NCI-H146 treated with DMSO at 0.1 percent for 48 hours (cell line): Measurements from ENCODE around the gene H2AZ1.
"Not testable (repeated sequence)": the region's sequence is repeated elsewhere in the genome, so short reads cannot be mapped to it uniquely, and the experiment has no call there.

Experiments used
- DNase-seq: peaks from one replicate; lab custom pipeline; 2025; ENCODE audit not compliant: unreplicated experiment; lab: John Stamatoyannopoulos, UW

The H2AZ1 gene

DNA sequence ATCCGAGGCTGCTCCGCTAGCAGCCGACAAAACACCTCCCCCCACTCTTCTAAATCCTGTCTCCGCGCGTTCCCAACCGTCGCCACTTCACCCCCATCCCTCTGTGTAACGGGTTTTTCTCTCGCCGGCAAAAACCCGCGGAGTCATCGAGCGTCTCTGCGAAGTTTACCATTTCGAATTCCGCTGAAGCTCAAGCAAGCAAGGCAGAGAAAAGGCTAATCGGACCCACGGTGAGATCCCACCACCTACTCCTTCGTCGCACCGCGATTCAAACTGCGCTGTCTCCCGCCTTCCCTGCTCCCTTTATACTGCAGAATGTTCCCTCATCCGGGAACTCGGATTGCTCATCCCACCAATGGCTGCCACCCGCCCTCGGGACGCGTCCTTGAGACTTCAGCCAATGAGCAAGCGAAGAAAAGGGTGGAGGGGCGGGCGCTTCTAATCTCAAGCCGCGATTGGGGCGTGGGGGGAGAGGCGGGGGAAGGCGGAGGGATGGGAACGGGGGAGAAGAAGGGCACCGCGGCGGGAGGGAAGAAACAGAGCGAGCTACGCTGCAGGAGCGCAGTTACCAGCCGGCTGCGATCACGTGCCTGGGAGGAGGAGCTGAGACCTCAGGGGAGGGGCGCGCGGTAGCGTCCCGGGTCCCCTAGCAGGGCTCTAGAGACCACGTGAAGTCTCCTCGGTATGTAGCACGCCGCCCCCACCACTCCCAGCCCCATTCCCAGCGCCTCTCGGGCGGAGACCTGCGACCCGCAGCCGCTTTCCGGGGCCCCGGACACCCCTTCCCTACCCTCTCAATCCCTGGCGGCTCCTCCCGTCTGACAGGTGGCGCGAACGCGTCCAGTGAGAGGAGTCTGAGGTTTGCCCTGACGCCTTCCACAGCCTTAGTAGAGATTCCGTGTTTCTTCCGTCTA, at the start of gene H2AZ1:
Gene H2AZ1, minus strand, starts transcription at position 277 of the 914 bp plus-strand sequence. Its CDS starts 105 bp downstream, at position 172.
- DNase-seq, result peak; percentile 77

- no peak for DNase-seq
These were observed 48.2 kb upstream of the H2AZ1 start for GRCh38 chr4:99998062-99998867.

DNA sequence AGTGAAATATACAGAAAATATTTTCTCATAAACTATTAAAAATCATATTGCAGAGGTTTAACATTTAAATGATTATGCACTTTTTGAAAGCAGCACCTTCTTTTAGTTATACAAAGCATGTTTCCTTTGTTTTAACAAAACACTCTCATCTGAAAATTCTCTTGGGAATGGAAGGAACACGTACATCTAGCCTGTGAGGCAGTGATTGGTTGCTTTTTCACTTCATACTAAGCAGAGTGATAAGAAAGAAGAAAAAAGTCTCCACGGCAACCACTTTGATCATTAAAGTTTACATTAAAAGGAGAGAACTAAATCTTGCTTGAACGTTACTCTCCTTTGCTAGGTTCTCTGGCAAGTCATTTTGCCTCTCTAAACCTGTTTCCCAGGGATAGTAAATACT, 41.7 kb upstream of the H2AZ1 start:
- no peak for DNase-seq

GRCh38 chr4:99987681-99988080, 37.6 kb upstream of the H2AZ1 start:
- DNase-seq, result no peak

GRCh38 chr4:99986792-99987191, 36.7 kb upstream of the H2AZ1 start:
- no peak for DNase-seq

GRCh38 chr4:99983289-99983943, 33.3 kb upstream of the H2AZ1 start:
- no peak for DNase-seq

DNA sequence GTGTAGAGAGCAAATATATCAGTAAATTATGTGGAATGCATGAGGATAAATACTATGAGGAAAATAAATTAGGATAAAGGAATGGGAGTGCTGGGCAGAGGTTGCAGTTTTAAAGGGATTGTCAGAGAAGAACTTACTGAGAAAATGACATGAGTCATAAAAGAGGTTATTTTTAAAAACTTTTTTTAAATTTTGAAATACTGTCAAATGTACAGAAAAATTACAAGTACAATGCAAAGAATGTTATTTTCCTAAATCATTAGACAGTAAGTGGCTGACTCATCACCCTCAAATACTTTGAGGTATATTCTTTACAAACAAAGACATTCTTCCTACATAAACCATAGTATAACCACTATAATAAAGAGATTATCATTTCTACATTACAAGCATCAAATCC, 29.8 kb upstream of the H2AZ1 start:
- DNase-seq, result no peak

GRCh38 chr4:99971453-99972111, 21.5 kb upstream of the H2AZ1 start:
- no peak for DNase-seq

DNA sequence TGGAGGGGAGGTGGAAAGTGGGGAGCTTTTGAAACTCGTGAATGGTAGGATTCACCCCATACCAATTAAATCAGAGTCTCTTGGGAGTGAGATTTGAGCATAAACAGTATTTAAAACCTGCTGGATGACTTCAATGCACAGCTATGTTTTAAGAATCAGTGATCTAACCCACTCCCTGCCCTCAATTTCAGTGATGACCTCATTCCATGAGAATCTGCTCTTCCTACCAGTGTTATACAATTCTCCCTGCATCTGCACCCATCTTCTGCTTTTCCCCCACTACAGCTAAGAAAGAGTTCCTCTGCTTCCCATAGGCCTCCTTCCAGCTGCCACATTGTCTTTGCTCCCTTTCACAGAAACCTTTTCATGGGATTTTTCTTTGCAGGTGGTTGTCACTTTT, 18.3 kb upstream of the H2AZ1 start:
- DNase-seq, result no peak

GRCh38 chr4:99966692-99967091, 16.6 kb upstream of the H2AZ1 start:
- DNase-seq, result no peak

DNA sequence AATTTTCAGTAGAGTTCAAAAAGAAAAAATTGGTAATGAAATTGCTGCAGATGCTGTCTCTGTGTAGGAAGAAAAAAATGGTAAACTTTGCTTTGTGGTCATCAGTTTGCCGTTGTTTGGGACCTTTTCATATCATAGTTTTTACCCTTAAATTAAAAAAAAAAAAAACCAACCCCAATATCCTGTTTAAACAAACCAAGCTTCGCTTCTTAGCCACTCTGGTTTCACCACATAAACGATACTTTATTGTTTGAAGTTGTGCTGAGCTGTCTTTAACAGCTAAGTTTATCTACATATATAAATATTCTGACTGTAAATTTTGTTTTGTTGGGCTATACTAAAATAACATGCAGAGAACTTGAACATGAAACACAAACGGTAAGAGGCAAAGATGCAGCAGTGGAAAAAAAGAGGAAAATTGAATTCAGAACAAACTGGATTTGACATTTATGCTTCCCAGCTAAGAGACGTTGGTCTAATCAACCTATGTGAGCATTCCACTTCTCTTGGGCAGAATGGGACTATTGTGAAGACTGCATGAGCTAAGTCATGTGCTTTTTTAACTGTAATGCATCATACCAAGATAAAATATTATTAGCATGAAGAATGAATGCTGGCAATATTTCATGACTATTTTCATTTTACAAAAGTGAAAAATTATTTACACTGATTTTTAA, 15.7 kb upstream of the H2AZ1 start:
- no peak for DNase-seq

DNA sequence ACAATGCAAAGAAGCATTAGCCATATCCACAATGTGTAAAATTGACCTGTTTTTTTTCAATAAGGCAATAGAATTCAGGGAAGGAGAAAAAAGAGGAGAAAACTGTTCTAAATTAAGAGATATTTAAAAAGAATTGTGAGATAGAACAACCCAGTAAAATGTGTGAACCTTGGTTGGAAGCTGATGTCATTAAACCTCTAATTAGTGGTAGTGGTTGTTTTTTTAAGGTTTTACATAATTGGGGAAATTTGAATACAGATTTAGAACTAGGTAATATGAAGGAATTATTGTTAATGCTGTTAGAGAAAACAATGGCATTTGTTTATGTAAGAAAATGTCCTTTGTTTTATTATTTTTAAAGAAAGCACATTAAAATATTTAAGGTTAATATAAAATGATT, 15.1 kb upstream of the H2AZ1 start:
- DNase-seq, result no peak

DNA sequence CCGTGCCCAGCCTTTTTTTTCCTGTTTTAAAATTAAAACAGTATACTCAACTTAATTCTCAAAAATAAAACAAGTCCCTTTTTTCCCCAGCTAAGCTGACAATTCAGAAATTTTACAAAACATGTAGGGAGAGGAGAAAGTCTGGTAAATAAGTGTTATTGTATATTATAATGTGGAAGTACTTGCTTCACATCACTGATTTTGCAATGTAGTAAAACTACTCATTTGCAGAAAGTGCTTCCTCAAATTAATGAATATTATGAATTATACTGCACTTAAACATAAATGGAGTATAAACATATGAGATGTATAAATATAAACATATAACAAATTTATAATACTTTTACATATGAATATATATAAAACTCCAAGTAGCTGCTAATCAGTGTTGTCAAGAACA, 11.6 kb upstream of the H2AZ1 start:
- no peak for DNase-seq

- no peak for DNase-seq
These were observed 10.6 kb upstream of the H2AZ1 start for GRCh38 chr4:99960648-99961047.

DNA sequence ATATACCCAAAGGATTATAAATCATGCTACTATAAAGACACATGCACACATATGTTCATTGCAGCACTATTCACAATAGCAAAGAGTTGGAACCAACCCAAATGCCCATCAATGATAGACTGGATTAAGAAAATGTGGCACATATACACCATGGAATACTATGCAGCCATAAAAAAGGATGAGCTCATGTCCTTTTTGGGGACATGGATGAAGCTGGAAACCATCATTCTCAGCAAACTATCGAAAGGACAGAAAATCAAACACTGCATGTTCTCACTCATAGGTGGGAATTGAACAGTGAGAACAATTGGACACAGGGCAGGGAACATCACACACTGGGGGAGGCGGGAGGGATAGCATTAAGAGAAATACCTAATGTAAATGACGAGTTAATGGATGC, 8.1 kb upstream of the H2AZ1 start:
- not testable (repeated sequence) for DNase-seq

DNA sequence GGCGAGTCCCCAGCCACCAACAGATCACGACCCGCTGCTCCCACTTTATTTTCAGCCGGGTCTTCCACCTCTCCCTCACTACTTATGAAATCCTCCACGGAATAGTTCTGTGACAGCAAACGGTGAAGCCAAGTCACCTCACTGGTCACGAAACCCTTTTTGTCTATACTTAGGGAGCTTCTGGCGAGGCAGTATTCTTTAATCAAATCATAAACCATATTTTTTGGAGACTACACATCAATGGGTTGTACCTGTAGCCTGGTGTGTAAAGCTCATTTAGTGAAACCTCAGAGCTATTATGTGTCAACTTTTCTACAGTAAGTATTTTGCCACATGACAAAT, 809 bp upstream of the H2AZ1 start:
- DNase-seq, result no peak

- DNase-seq, result peak; percentile 58
These were observed 759 bp downstream of the H2AZ1 start for GRCh38 chr4:99949034-99949998.

DNA sequence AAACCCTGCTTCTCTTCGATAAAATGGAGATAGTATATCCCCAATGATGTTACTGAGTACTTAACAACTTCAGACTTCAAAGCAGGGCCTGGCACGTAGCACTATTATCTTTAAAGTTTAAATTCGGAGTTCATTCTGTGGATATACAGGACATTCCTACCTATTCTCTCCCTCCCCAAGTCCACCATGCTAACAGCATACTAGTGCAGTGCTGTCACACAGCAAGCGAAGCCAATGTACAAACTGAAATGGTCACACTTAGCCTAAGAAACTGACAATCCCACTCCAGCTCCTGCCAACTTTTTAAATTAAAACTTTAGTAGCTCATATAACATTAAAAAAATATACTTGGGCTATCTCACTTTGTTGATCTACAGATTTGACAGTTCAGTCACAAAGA, 2.5 kb downstream of the H2AZ1 start:
- no peak for DNase-seq

DNA sequence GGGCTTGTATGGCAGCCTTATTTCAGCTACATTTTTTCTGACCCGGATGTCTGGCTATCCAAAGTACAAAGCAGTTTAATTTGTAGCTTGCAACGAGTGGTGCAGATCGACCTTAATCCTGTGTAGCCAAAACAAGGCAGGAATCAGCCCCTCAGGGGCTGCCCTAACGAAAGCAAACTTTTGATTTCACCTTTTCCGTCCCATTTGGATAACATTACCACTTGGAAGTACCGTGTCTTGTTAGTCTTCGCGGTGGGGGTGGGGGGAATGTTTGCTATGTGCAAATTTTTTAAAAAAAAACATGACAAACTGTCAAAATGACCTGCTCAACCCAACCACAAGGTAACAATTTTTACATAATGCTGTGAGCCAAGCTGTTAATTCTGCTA, 2.9 kb downstream of the H2AZ1 start:
- no peak for DNase-seq
